Amniotic epithelial cell (primary cell): ENCODE measurements around the gene FBXO24.

Source experiments
- DNase-seq: peaks from one replicate; pipeline ENCODE4 v3.0.0-alpha.2; 2010; ENCODE audit warnings: low read depth

FBXO24 gene

DNA sequence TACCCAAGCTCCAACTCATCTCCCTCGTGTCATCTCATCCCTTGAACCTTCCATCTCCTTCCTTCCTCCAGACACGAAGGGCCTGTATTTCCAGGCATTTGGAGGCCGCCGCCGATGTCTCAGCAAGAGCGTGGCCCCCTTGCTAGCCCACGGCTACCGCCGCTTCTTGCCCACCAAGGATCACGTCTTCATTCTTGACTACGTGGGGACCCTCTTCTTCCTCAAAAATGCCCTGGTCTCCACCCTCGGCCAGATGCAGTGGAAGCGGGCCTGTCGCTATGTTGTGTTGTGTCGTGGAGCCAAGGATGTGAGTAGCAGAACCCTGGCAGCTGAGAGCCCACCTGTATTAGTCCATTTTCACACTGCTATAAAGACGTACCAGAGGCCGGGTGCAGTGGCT, 5.5 kb downstream of the FBXO24 start:
- DNase-seq, result no peak

DNA sequence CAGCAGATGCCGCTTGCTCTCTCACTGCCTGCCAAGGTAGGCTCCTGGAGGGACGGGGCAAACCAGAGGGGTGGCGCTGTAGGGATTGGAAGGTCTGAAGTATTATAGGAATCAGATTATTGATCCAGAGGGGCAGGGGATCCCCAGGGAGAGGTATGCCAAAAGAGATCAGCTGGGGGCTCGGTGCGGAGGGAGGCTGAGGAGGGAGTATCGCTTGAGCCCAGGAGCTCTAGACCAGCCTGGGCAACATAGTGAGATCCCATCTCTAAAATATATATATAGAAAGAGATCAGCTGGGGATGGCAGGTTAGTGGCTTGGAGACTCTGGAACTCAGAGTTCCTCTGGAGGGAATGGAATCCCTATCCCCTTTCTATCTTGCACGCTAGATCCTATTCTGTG, 9.1 kb downstream of the FBXO24 start:
- no peak for DNase-seq

DNA sequence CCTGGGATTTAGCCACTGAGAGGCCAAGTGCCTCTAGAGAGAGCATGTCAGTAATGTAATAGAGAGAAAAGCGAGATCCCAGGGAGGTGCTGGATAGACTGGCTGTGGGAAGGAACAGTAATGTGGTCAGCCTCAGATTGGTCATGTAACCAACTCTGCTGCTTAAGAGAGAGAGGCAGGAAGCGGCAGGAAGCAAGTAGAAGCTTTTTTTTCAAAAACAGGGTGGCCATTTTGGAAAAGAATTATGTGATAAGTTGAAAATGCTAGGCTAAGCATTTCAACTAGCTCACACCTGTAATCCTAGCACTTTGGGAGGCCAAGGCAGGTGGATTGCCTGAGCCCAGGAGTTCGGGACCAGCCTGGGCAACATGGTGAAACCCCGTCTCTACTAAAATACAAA, 12.3 kb downstream of the FBXO24 start:
- DNase-seq, result peak; percentile 41

DNA sequence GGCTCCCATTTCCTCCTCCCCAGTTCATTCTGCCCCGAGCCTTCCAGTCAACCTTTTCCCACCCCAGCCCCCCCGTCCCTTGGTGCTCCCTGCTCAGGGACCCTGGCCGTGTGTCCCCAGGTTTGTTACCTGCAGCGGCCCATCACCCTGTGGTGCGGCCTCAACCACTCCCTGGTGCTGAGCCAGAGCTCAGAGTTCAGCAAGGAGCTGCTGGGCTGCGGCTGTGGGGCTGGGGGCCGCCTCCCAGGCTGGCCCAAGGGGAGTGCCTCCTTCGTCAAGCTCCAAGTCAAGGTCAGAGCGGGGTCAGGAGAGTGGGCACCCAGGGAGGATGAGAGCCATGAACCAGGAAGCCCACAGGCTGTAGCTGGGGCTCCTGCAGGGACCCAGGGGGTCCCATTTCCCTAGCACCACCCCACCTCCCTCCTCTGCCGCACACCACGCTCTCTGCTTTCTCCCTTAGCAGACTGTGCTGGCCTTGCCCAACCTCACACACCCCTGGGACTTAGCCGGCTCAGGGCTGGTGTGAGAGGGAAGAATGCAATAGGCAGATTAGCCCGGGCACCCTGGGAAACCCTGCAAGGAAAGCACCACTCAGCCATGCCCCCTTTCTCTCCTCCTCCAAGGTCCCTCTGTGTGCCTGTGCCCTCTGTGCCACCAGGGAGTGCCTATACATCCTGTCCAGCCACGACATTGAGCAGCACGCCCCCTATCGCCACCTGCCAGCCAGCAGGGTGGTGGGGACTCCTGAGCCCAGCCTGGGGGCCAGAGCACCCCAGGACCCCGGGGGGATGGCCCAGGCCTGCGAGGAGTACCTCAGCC, 14.0 kb downstream of the FBXO24 start:
- no peak for DNase-seq

DNA sequence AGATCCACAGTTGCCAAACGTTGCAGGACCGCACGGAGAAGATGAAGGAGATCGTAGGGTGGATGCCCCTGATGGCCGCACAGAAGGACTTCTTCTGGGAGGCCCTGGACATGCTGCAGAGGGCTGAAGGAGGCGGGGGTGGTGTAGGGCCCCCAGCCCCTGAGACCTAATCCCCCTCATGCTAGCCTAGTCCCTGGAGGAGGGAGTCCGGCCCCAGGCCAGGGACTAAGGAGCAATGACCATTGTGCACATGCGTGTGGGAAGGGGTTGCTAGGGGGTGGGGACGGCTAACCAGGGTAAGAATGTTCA, 14.6 kb downstream of the FBXO24 start:
- DNase-seq, result no peak

DNA sequence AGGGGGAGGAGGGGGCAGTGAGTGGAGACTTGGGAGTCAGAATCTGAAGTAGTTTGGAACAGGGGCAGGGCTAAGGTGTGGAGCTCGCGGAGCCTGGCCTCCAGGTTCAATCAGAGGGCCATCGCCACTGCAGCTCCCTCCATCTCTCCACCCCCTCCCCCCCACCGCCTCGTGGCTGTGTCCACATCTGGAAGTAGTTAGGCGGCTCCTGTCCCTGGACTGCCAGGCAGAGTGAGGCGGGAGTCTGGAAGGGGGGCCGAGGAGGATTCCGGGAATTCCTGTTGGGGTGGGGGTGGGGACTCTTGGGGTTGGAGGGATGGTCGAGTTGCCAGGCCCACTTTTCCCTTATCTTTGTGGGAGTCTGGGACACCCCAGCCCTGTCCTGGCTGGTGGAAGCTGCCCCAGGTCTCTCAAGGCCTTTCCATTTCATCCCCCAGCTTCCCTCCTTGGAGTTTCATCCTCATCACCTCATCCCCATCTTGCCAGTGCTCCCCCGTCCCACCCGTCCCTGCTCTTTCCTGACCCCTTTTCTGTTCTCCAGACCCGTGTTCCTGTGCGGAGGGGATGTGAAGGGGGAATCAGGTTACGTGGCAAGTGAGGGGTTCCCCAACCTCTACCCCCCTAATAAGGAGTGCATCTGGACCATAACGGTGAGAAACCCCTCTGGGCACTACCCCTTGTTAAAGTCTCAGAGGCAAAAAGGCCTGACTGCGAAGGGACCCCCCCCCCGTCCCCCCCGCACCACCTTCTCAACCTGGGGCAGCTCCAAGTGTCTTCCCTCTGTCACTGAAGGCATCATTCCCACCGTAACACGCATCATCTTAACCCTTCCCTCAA, 17.0 kb downstream of the FBXO24 start:
- DNase-seq, result no peak

DNA sequence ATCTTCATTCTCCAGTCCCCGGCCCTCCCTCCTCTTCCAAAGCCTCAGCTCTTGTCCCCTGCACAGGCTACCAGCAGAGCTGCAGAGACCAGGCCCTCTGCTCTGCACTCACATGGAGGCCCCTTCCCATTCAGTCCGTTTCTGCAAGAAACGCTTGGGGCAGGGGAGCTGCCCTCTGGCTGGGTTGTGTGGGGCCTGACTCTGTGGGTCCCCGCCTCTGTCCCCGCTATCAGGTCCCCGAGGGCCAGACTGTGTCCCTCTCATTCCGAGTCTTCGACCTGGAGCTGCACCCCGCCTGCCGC, 17.5 kb downstream of the FBXO24 start:
- DNase-seq, result no peak

DNA sequence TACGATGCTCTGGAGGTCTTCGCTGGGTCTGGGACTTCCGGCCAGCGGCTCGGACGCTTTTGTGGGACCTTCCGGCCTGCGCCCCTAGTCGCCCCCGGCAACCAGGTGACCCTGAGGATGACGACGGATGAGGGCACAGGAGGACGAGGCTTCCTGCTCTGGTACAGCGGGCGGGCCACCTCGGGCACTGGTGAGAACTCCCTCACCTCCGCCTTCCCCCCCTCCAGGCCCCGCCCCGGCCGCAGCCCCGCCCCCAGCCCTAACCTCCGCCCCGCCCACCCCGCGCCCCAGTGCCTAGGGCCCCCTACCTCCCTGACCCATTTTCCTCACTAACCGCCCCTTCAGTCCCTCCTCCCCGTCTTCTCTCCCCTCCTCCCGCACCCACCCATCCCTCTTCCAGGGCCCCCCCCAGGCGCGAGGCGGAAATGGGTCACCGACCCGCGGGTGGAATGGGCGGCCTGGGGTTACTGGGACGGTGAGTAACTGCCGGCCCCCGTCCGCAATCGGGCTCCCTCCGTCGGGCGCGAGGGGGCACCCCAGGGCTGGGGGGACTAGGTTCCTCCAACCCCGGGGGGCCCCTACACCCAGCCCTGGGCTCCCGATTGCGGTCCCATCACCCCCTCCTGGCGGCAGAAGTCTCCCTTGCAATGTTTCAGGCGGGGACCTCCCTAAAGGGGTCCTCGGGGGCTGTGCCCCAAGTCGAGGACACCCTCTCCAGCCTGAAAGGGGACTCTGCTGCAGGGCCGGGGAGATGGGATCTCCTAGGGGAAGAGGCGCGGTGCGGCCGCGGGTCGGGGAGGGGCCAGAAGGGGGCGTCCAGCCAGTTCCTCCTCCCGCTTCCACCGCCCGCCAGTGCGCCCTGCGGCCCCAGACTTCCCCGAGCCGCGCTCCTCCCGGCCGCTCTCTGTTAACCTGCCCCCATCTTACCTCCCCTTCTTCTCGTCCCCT, 18.2 kb downstream of the FBXO24 start:
- DNase-seq, result peak; percentile 50

DNA sequence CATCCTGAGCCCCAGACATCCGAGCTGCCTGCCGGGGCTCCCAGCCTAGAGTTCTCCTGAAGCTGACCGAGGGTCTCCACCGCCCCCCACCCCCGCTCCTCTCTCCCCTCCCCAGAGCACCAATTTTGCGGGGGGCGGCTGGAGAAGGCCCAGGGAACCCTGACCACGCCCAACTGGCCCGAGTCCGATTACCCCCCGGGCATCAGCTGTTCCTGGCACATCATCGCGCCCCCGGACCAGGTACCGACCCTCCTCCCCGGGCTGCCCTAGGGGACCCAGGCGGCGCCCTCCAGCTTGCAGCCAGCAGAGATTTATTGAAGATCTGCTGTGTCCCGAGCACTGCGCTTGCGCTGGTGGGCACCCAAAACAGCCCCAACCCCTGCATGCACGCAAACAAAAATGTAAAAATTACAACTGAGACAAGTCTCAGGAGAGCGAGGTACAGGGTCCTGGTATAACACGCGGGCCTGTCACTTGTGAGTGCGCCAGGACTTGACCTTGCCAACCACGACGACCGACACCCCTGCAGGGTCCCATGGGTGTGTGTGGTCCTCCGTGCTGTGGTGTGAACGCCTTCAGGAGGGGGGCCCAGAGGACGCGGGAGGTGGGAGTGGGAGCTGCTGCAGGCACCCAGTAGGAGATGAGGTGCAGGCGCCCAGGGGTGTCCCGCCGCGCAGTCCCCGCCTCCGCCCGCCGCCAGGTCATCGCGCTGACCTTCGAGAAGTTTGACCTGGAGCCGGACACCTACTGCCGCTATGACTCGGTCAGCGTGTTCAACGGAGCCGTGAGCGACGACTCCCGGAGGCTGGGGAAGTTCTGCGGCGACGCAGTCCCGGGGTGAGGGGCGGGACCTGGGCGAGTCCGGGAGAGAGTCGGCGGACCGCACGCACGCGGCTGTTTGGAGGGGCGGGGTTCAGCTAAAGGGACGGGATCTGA, 19.1 kb downstream of the FBXO24 start:
- no peak for DNase-seq

DNA sequence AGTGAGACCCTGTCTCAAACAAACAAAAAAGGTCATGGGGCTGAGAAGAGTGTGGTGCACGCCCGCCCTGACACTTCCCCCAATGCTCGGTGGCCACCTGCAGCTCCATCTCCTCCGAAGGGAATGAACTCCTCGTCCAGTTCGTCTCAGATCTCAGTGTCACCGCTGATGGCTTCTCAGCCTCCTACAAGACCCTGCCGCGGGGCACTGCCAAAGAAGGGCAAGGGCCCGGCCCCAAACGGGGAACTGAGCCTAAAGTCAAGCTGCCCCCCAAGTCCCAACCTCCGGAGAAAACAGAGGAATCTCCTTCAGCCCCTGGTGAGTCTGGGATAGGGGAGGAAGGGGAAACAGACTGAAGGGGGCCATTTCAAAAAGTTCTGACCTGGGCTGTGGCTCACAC, 20.2 kb downstream of the FBXO24 start:
- DNase-seq, result no peak

DNA sequence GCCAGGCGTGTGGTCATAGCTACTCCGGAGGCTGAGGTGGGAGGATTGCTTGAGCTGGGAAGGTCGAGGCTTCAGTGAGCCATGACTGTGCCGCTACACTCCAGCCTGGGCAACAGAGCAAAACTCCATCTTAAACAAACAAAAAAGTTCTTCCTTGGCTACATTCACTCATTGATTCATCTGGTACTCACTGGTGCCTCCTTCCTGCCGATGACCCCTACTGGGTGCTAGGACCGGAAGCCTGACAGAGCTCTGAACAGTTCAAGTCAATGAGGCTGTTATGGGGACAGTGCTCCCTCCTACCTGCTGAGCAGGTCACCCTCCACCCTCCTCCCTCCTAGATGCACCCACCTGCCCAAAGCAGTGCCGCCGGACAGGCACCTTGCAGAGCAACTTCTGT, 21.0 kb downstream of the FBXO24 start:
- no peak for DNase-seq

DNA sequence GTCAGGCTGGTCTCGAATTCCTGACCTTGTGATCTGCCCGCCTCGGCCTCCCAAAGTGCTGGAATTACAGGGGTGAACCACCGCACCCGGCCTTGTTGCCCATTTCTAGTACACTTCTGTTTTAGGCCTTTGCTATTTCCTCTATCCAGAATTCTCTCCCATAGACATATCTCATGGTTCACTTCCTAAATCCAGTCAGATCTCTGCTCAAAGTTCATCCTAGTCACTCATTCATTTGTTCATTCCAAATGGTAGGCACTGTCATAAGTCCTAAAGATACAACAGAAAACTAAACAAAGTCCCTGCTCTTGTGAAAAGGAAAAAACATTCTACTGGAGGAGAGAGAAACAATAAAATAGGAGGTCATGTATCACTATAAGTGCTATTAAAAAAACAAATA, 23.8 kb downstream of the FBXO24 start:
- no peak for DNase-seq

DNA sequence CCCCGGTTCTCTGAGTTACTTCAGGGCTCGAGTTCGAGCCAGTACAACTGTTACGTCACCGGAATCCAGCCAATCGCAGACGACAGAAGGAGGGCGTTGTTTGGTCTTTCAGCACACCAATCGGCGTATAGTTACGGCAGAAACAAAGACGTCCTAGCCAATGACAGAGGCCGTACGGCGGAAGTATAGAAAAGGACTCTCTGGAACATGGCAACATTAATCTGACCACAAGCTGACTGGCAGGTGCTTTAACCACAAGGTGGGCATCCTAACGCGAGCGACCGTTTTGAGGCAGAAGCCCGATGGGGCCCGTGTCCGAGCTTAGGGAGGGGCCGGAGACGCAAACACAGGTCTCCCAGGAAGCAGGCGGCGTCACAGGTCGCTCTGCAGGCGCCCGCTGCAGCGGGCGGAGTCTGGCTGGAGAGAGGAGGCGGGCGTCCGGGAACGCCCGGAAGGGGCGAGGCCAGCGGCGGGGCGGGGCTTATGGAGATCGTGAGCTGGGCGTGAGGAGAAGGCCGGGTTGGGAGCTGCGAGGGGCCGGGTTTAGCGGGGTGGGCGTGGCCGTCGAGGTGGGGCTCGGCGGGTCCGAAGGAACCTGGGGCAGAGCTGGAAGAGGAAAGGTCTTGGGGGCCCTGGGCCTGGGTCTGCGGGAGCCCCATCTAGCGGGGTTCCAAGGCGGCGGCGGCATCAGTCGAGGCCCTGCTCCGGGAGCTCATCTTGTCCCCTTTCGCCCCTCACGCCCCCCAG, 26.0 kb downstream of the FBXO24 start, which contains the start of gene MOSPD3:
TSS of gene MOSPD3 (plus strand) at position 558 of the 747 bp plus-strand sequence. CDS start 252 bp downstream, outside the sequence.
- DNase-seq, result peak; percentile 99

DNA sequence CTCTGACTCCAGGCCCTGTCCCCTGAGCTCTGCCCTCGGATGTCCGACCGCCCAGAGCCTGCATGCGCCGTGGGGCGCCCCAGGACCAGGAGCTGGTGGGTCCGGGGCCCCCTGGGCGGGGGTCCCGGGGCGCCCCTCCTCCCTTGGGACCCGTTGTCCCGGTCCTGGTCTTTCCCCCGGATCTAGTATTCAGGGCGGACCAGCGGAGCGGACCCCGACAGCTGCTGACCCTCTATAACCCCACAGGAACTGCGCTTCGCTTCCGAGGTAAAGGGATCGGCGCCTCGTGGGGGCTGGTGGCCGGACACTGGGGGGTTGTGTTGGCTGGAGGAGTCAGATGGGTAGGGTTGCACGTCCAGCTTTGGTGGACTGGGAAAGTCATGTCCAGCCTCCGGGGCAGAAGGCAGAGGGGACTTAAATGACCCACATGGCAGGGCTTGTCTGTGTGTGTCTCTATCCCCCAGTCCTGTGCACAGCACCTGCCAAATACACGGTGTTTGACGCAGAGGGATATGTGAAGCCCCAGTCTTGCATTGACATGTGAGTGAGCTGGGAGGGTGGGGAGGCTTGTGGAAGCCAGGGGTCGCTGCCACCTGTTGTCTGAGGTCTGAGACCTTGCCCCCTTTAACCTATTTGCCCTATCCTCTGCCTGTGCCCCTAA, 26.7 kb downstream of the FBXO24 start:
- no peak for DNase-seq

DNA sequence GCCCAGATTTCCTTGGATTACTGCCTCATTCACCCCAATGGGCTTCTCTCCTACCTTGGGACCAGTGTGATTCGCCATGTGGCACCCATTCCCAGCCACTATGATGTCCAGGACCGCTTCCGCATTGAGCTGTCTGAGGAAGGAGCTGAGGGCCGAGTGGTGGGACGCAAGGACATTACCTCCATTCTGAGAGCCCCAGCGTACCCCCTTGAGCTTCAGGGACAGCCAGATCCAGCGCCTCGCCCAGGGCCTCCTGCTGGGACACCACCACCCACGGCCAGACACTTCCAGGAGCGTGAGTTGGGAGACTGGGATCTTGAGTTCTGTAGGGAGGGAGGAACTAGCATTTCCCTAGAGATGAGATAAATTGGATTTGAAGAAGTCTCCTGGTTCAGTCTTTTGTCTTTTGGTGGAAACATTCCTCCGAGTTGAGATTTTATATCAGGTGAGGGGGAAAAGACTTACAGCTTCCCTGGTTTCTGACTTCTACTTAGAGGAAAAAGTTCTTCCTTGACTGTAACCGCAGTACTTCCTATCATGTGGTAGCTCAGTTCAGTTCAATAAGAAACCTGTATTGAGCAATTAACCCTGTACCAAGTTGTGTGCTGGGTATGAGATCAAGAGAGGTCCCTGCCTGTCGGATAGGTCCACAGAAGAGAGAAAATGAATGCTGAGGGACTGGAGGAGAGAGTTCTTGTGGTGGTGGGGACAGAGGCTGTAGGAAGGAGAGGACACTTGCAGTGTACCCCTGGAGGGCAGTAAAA, 27.5 kb downstream of the FBXO24 start:
- no peak for DNase-seq

DNA sequence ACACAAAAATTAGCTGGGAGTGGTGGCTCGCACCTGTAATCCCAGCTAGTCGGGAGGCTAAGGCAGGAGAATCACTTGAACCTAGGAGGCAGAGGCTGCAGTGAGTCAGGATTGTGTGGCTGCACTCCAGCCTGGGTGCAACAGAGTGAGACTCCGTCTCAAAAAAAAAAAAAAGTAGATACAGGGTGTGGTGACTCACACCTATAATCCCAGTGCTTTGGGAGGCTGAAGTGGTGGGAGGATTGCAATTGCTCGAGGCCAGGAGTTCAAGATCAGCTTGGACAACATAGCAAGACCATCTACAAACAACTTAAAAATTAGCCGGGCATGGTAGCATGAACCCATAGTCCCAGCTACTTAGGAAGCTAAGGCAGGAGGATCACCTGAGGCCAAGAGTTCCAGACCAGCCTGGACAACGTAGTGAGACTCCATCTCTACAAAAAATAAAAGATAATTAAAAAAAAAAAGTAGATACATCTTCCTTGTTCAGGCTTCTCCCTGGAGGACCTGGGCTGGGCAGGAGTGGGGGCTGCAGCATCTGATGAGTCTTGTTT, 28.3 kb downstream of the FBXO24 start:
- DNase-seq, result peak; percentile 14

DNA sequence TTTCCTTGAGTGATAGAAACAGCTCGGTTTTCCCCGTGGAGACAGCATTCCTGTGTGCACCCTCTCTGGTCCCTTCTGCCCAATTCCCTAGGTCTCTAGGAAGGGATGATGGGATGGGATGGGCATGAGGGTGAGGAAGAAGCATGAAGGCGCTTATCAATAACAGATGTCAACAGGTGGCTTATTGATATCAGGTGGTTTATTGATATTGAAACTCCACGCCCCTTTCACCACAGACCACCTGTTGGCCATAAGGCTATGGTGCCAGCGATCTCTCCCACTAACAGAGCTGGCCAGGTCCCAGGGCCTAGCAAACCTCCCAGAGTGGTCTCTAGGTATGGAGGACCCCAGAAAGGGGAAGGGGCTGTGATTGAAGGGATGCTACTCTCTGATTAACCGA, 34.1 kb downstream of the FBXO24 start:
- no peak for DNase-seq

DNA sequence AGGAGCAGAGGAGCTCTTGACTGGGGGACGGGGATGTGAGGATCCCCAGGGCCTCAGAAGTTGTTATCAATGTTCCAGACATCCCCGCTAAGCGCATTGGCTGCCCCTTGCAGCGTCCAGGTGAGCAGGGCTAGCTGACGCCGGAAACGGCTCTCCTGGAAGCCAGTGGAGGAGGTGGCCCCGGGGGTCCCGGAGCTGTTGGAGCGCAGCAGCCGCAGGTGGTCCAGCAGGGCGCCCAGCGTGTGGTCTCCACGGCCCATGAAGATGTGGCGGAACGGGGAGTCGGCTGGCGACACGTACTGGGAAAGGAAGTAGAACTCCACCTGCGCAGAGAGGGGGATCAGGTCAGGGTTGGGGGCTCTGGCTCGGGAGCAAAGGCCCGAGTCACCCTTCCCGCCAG, 34.7 kb downstream of the FBXO24 start:
- DNase-seq, result no peak

DNA sequence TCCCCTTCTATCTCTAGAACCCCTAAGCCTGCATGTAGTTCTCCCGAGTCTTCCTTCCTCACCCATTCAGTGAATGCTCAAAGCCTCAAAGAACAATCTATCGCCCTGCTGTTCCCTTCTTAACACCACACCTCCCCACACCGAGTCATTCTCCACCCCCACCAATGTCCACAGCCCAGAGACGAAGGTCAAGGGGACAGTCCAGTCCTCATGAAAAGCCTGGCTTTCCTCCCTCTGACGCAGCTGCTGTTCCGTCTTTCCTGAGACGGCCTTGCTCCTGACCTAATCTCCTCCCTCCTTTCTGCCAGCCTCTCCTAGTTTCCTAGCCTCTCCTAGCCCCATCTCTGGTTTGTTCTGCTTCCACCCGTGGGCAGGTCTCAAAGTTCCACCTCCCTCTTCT, 35.4 kb downstream of the FBXO24 start:
- DNase-seq, result no peak
